Hepatocyte (in vitro differentiated cells): ENCODE results near the gene ACTC1. TPM values are rescaled to one million over a fixed set of nuclear protein-coding genes. Genes with fewer than 3 reads are reported as not detected.

Source experiments
- DNase-seq: peaks from one replicate; pipeline ENCODE4 v3.0.0-alpha.2; 2016; ENCODE audit warnings: low spot score
- H2AFZ ChIP-seq: fragments of 200-600 bp; sonication (generic); 2 replicates; pipeline ENCODE4 v1.6.0; 2016; ENCODE audit warnings: antibody characterized with exemption, mild to moderate bottlenecking
- H3K27ac ChIP-seq: fragments of 200-600 bp; sonication (generic); 2 replicates; pipeline ENCODE4 v1.5.1; 2016; ENCODE audit warnings: mild to moderate bottlenecking
- H3K27me3 ChIP-seq: fragments of 200-600 bp; sonication (generic); 2 replicates; pipeline ENCODE4 v1.6.1; 2016
- H3K36me3 ChIP-seq: fragments of 200-600 bp; sonication (generic); replicated peaks from 2 replicates; pipeline ENCODE4 v1.5.1; 2016; ENCODE audit warnings: low read depth; ENCODE audit not compliant: insufficient read depth
- H3K4me1 ChIP-seq: fragments of 200-600 bp; sonication (generic); 2 replicates; pipeline ENCODE4 v1.5.1; 2016; ENCODE audit warnings: mild to moderate bottlenecking, moderate library complexity; ENCODE audit not compliant: insufficient read depth
- H3K4me2 ChIP-seq: fragments of 200-600 bp; sonication (generic); 2 replicates; pipeline ENCODE4 v1.6.0; 2016
- H3K4me3 ChIP-seq: fragments of 200-600 bp; sonication (generic); 2 replicates; pipeline ENCODE4 v1.5.1; 2016; ENCODE audit warnings: mild to moderate bottlenecking
- H3K79me2 ChIP-seq: fragments of 200-600 bp; sonication (generic); 2 replicates; pipeline ENCODE4 v1.6.0; 2017; ENCODE audit warnings: mild to moderate bottlenecking
- H3K9me2 ChIP-seq: fragments of 200-600 bp; sonication (generic); replicated peaks from 2 replicates; pipeline ENCODE4 v1.6.0; 2017; ENCODE audit warnings: mild to moderate bottlenecking; ENCODE audit not compliant: insufficient read depth
- H3K9me3 ChIP-seq: fragments of 200-600 bp; sonication (generic); 2 replicates; pipeline ENCODE4 v1.5.1; 2016; ENCODE audit warnings: low read depth, mild to moderate bottlenecking
- H4K20me1 ChIP-seq: fragments of 200-600 bp; sonication (generic); 2 replicates; pipeline ENCODE4 v1.6.0; 2016; ENCODE audit warnings: mild to moderate bottlenecking; ENCODE audit not compliant: insufficient read depth, poor library complexity, severe bottlenecking
- EZH2 ChIP-seq: fragments of 200-600 bp; sonication (generic); IDR thresholded peaks from 2 replicates; pipeline ENCODE4 v1.6.1; 2016; ENCODE audit warnings: antibody characterized with exemption, mild to moderate bottlenecking, borderline replicate concordance
- EZH2phosphoT487 ChIP-seq: fragments of 200-600 bp; sonication (generic); IDR thresholded peaks from one replicate; pipeline ENCODE4 v1.6.1; 2018; ENCODE audit warnings: antibody characterized with exemption, mild to moderate bottlenecking, low read depth, moderate library complexity; ENCODE audit not compliant: unreplicated experiment, severe bottlenecking
- WGBS: methylation state at CpG from one replicate; pipeline ENCODE4 v1.1.6; 2016; ENCODE audit warnings: low lambda C conversion rate; ENCODE audit errors: missing lambda C conversion rate; 5-methylcytosine and 5-hydroxymethylcytosine counted together
- polyA plus RNA-seq: library from polyadenylated mRNA; unstranded; fragments of >200 nt; fragmentation: Nextera tagmentation; extraction: Ambion mirVana; gene quantifications from 2 replicates; pipeline ENCODE4 v1.2.1, GENCODE V29; 2016
- total RNA-seq: library from RNA; depleted of rRNA; stranded (reverse); fragments of >200 nt; gene quantifications from 2 replicates; pipeline ENCODE4 v1.2.3, GENCODE V29; 2014
- TF ChIP-seq, protein P1 (sequence below): fragments of 200-600 bp; sonication (generic); IDR thresholded peaks from 2 replicates; pipeline ENCODE4 v1.5.1; 2016; ENCODE audit warnings: antibody characterized with exemption, mild to moderate bottlenecking; ENCODE audit not compliant: poor library complexity

The ACTC1 gene
- total and polyA plus RNA-seq, 2 experiments from 2014 or later = 1.7 to 4.7 TPM

DNA sequence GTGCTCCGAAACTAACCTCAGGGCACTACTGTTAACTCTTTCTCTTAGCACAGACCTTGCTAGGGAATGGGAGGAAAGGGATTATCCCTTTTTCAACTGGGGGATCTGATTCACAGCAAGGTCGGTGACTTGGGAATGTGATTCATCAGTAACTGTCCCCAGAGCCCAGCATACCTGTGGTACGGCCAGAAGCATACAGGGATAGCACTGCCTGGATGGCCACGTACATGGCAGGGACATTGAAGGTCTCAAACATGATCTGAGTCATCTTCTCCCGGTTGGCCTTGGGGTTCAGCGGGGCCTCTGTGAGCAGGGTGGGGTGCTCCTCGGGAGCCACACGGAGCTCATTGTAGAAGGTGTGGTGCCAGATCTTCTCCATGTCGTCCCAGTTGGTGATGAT, 2.3 kb downstream of the ACTC1 start:
- H3K9me2 ChIP-seq = no peaks in the 10 kb centered on the region
- no peaks in the 10 kb centered on the region for H4K20me1 ChIP-seq
- H3K27ac ChIP-seq = no peak overlapping the region
- H3K4me2 ChIP-seq = no peak overlapping the region
- no peak overlapping the region for H2AFZ ChIP-seq
- no peak overlapping the region for H3K4me3 ChIP-seq
- H3K27me3 ChIP-seq = peaks cover 32% of the 10 kb centered on the region
- H3K79me2 ChIP-seq = no peaks in the 10 kb centered on the region
- WGBS = 85% methylated on average over 9 of the region's 9 CpGs
- no peak for TF ChIP-seq EZH2
- TF ChIP-seq, protein P1, sequence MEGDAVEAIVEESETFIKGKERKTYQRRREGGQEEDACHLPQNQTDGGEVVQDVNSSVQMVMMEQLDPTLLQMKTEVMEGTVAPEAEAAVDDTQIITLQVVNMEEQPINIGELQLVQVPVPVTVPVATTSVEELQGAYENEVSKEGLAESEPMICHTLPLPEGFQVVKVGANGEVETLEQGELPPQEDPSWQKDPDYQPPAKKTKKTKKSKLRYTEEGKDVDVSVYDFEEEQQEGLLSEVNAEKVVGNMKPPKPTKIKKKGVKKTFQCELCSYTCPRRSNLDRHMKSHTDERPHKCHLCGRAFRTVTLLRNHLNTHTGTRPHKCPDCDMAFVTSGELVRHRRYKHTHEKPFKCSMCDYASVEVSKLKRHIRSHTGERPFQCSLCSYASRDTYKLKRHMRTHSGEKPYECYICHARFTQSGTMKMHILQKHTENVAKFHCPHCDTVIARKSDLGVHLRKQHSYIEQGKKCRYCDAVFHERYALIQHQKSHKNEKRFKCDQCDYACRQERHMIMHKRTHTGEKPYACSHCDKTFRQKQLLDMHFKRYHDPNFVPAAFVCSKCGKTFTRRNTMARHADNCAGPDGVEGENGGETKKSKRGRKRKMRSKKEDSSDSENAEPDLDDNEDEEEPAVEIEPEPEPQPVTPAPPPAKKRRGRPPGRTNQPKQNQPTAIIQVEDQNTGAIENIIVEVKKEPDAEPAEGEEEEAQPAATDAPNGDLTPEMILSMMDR = no peak
- no peak for TF ChIP-seq EZH2phosphoT487
- no peak for DNase-seq
- peaks cover 8% of the 10 kb centered on the region for H3K4me1 ChIP-seq
- no peaks in the 10 kb centered on the region for H3K36me3 ChIP-seq
- H3K9me3 ChIP-seq = no peaks in the 10 kb centered on the region

DNA sequence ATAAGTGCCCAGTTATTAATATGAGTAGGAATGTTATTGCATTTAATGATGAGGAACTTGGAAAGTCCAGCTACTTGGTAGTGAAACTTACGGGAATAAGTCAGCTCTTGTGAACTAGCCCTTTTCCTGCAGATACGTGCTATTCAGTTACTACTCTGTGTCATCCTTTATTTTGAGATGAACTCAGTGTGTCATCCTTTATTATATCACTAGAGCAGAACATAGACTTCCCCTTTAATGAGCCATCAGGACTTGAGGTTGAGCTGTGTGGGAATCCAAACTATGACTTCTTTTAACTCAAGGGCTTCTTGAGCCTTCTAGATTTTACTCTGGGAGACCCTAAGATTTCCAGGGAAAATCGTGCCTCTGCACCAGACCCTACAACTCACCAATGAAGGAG, 3.6 kb downstream of the ACTC1 start:
- whole genome bisulfite sequencing = 83% methylated on average over 3 of the region's 3 CpGs
- TF ChIP-seq EZH2phosphoT487 = no peak
- TF ChIP-seq, protein P1 = no peak
- TF ChIP-seq EZH2 = no peak

DNA sequence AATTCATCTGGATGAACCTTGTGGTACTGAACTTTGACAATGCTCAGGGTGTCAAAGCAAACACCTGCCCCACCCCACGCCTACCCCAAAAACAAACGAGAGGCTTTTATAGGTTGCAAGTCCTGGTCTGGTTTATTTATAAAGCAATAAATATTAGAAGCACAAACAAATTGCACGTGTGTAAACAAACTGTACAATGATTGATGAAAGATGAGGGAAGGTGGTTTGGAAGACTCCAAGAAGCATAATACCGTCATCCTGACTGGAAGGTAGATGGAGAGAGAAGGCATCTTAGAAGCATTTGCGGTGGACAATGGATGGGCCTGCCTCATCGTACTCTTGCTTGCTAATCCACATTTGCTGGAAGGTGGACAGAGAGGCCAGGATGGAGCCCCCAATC, 5.2 kb downstream of the ACTC1 start:
- Histone ChIP-seq H3K27ac (no peak overlapping the region), H3K79me2 (no peaks in the 10 kb centered on the region), H3K9me3 (no peaks in the 10 kb centered on the region), H3K4me1 (peaks cover 2% of the 10 kb centered on the region), H3K4me3 (no peak overlapping the region), H3K4me2 (no peak overlapping the region), H4K20me1 (no peaks in the 10 kb centered on the region), H3K36me3 (no peaks in the 10 kb centered on the region), H2AFZ (no peak overlapping the region), H3K27me3 (peaks cover 15% of the 10 kb centered on the region), H3K9me2 (no peaks in the 10 kb centered on the region)
- DNase-seq = no peak
- WGBS = 80% methylated on average over 6 of the region's 6 CpGs
- TF ChIP-seq EZH2 (no peak), EZH2phosphoT487 (no peak)
- TF ChIP-seq, protein P1 = no peak

More for the DNA sequence above, 3.6 kb downstream of the ACTC1 start:
- Histone ChIP-seq H3K9me3 (no peaks in the 10 kb centered on the region), H3K27me3 (peaks cover 30% of the 10 kb centered on the region), H3K4me1 (peaks cover 6% of the 10 kb centered on the region), H2AFZ (no peak overlapping the region), H3K4me3 (no peak overlapping the region), H3K27ac (no peak overlapping the region), H3K36me3 (no peaks in the 10 kb centered on the region), H4K20me1 (no peaks in the 10 kb centered on the region), H3K79me2 (no peaks in the 10 kb centered on the region), H3K9me2 (no peaks in the 10 kb centered on the region), H3K4me2 (no peak overlapping the region)
- no peak for DNase-seq

DNA sequence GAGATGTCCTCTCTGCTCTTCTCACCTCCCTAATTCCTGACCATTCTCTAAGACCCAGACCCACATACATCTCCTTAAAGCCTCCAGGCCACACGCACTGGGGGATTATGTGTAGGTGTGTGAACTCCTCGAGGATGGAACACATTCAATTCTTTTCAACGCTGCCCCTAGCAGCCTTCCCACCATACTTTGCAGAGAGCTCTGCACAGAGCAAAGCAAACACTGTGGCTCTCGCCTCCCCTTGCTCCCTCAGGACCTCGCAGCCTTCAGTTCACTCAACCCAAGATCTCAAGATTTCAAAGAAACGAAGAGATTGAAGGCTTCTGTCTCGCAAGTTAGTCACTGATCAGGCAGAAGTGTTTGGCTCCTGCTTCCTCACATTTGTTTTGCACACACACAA, 6.0 kb downstream of the ACTC1 start:
- no peaks in the 10 kb centered on the region for H3K9me3 ChIP-seq
- H3K4me2 ChIP-seq = no peak overlapping the region
- 67% methylated on average over 7 of the region's 7 CpGs for WGBS

More for the DNA sequence above, 6.0 kb downstream of the ACTC1 start:
- no peak overlapping the region for H3K4me3 ChIP-seq
- H3K36me3 ChIP-seq = no peaks in the 10 kb centered on the region
- H3K79me2 ChIP-seq = no peaks in the 10 kb centered on the region
- H3K27ac ChIP-seq = no peak overlapping the region
- H3K9me2 ChIP-seq = no peaks in the 10 kb centered on the region
- H3K4me1 ChIP-seq = no peaks in the 10 kb centered on the region
- DNase-seq = no peak
- TF ChIP-seq, protein P1 = no peak
- TF ChIP-seq EZH2phosphoT487 (no peak), EZH2 (no peak)
- peaks cover 7% of the 10 kb centered on the region for H3K27me3 ChIP-seq
- H2AFZ ChIP-seq = no peak overlapping the region
- H4K20me1 ChIP-seq = no peaks in the 10 kb centered on the region
